ENCODE measurements around the gene NECTIN2. TPM values are rescaled to one million over a fixed set of nuclear protein-coding genes. Genes with fewer than 3 reads are reported as not detected.

Gene NECTIN2
- total and polyA plus RNA-seq, 9 donors = 38.4 to 61.8 (median 53.4) TPM

DNA sequence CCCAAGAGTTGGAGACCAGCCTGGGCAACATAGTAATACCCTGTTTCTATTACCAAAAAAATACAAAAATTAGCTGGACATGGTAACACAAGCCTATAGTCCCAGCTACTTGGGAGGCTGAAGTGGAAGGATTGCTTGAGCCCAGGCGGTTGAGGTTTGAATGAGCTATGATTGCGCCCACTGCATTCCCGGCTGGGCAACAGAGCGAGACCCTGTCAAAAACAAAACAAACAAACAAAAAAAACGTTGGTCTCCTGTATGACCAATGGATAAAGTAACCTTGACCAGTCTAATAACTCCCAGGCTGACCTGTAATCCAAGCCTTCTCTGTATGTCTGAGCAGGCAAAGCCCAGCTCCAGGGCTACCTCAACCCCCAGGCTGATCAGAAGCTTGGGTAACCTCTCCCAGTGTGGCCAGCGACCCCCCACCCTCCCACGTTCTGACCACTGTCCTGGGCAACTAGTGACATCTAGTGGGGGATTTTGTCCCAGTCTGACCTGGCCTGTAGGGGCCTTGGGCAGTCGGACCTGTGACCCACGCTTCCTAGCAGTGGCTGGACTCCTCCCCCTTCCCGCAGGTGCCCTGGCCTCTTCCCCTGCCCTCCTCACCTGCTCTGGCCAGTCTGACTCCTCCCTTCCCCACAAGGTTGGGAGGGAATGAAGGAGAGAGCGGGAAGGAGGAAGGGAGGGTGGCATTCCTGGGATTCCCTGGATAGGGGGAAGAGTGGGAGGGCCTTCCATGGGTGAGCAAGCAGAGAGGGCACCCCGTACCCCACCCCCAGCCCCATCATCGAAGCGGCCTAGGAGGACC is 38.2 kb upstream of the NECTIN2 start:
- WGBS (ENCODE audit: insufficient coverage) = 55% methylated on average over 4 of the region's 14 CpGs
- Histone ChIP-seq H3K36me3 (ENCODE audit: control insufficient read depth, insufficient read depth, low read length) (peaks cover 13% of the 10 kb centered on the region), H3K27me3 (ENCODE audit: control insufficient read depth, insufficient read depth, low read length) (no peaks in the 10 kb centered on the region), H3K4me1 (ENCODE audit: control insufficient read depth, insufficient read depth, low read length) (peaks cover 43% of the 10 kb centered on the region), H3K27ac (ENCODE audit: low read length) (peak overlapping the region; percentile 88), H3K9me3 (replicated peaks; ENCODE audit: control insufficient read depth, low read depth, low read length) (no peaks in the 10 kb centered on the region), H3K4me3 (ENCODE audit: low read length) (no peak overlapping the region)
- peak; percentile 62 for DNase-seq

- Histone ChIP-seq H3K27me3 (ENCODE audit: control insufficient read depth, insufficient read depth, low read length) (no peaks in the 10 kb centered on the region), H3K9me3 (replicated peaks; ENCODE audit: control insufficient read depth, low read depth, low read length) (no peaks in the 10 kb centered on the region), H3K4me3 (ENCODE audit: low read length) (peak within 1 kb of the TSS; percentile 85), H3K27ac (ENCODE audit: low read length) (peak within 1 kb of the TSS; percentile 88), H3K4me1 (ENCODE audit: control insufficient read depth, insufficient read depth, low read length) (peaks cover 41% of the 10 kb centered on the region), H3K36me3 (ENCODE audit: control insufficient read depth, insufficient read depth, low read length) (peaks cover 21% of the 10 kb centered on the region)
- DNase-seq = peak; percentile 93
- under 1% methylated on average over 57 of the region's 59 CpGs for WGBS (ENCODE audit: insufficient coverage)
Observed at GRCh38 chr19:44808463-44809371, 37.4 kb upstream of the NECTIN2 start, which contains the start of gene BCAM. TSS of gene BCAM (plus strand) at chr19:44809103. CDS start at chr19:44809125, 22 bp downstream.

DNA sequence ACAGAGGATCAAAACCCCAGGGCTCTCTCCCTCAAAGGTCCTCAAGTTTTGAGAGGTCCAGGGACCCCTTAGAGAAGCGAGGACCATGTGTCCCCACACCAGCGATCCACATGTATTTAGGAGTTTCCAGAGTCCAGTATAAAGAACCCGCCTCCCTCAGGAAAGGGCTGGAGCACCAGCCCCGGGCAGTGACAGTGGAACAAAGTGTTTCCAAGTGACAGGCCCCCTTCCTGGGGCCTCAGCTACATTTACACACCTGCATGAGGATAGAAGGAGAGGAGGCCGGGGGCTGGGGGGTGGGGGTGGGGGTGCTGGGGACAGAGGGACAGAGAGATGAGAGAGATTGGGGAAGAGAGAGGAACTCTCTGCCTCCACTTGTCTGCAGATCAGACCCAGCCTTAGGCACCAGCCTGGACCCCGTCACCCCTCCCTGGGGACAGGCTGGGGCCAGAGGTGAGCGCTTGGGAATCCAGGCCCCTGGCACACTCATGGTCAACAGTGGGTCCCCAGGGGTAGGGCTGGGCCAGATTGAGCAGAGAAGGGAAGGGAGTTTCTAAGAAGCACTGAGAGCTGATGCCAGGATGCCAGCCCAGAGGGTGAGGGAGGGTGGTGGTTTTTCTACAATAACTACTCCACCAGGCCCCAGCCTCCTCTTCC is 36.4 kb upstream of the NECTIN2 start:
- peak overlapping the region; percentile 85 for H3K4me3 ChIP-seq (ENCODE audit: low read length)
- peak; percentile 33 for DNase-seq
- no peaks in the 10 kb centered on the region for H3K27me3 ChIP-seq (ENCODE audit: control insufficient read depth, insufficient read depth, low read length)
- peaks cover 31% of the 10 kb centered on the region for H3K36me3 ChIP-seq (ENCODE audit: control insufficient read depth, insufficient read depth, low read length)
- WGBS (ENCODE audit: insufficient coverage) = 80% methylated on average over 1 of the region's 7 CpGs
- H3K27ac ChIP-seq (ENCODE audit: low read length) = peak overlapping the region; percentile 67
- no peaks in the 10 kb centered on the region for H3K9me3 ChIP-seq (replicated peaks; ENCODE audit: control insufficient read depth, low read depth, low read length)
- peaks cover 45% of the 10 kb centered on the region for H3K4me1 ChIP-seq (ENCODE audit: control insufficient read depth, insufficient read depth, low read length)

- Histone ChIP-seq H3K27ac (ENCODE audit: low read length) (no peak overlapping the region), H3K4me3 (ENCODE audit: low read length) (peak overlapping the region; percentile 85), H3K4me1 (ENCODE audit: control insufficient read depth, insufficient read depth, low read length) (peaks cover 52% of the 10 kb centered on the region), H3K27me3 (ENCODE audit: control insufficient read depth, insufficient read depth, low read length) (no peaks in the 10 kb centered on the region), H3K9me3 (replicated peaks; ENCODE audit: control insufficient read depth, low read depth, low read length) (no peaks in the 10 kb centered on the region), H3K36me3 (ENCODE audit: control insufficient read depth, insufficient read depth, low read length) (peaks cover 39% of the 10 kb centered on the region)
- 68% methylated on average over 4 of the region's 13 CpGs for WGBS (ENCODE audit: insufficient coverage)
- no peak for DNase-seq
Observed at GRCh38 chr19:44810234-44811121, 35.6 kb upstream of the NECTIN2 start.

GRCh38 chr19:44811122-44811419 is 35.0 kb upstream of the NECTIN2 start:
- Histone ChIP-seq H3K36me3 (ENCODE audit: control insufficient read depth, insufficient read depth, low read length) (peaks cover 42% of the 10 kb centered on the region), H3K27me3 (ENCODE audit: control insufficient read depth, insufficient read depth, low read length) (no peaks in the 10 kb centered on the region), H3K9me3 (replicated peaks; ENCODE audit: control insufficient read depth, low read depth, low read length) (no peaks in the 10 kb centered on the region), H3K27ac (ENCODE audit: low read length) (no peak overlapping the region), H3K4me3 (ENCODE audit: low read length) (no peak overlapping the region), H3K4me1 (ENCODE audit: control insufficient read depth, insufficient read depth, low read length) (peaks cover 58% of the 10 kb centered on the region)
- DNase-seq = no peak
- 87% methylated on average over 6 of the region's 7 CpGs for WGBS (ENCODE audit: insufficient coverage)

DNA sequence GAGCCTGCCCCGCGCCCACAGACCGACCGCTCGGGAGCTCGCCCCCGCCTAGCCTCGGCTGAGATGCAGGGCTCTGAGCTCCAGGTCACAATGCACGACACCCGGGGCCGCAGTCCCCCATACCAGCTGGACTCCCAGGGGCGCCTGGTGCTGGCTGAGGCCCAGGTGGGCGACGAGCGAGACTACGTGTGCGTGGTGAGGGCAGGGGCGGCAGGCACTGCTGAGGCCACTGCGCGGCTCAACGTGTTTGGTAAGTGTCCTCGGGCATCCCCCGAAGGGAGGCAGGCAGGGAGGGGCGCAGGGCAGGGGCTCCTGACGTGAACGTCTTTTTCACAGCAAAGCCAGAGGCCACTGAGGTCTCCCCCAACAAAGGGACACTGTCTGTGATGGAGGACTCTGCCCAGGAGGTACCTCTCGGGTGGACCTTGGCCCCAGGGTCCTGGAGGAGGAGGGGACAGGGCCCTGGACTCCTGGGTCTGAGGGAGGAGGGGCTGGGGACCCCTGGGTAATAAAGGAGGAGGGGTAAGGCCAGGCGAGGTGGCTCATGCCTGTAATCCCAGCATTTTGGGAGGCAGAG is 33.9 kb upstream of the NECTIN2 start:
- H3K9me3 ChIP-seq (replicated peaks; ENCODE audit: control insufficient read depth, low read depth, low read length) = no peaks in the 10 kb centered on the region
- 85% methylated on average over 28 of the region's 28 CpGs for WGBS (ENCODE audit: insufficient coverage)
- H3K27ac ChIP-seq (ENCODE audit: low read length) = no peak overlapping the region
- H3K27me3 ChIP-seq (ENCODE audit: control insufficient read depth, insufficient read depth, low read length) = no peaks in the 10 kb centered on the region
- peaks cover 45% of the 10 kb centered on the region for H3K36me3 ChIP-seq (ENCODE audit: control insufficient read depth, insufficient read depth, low read length)
- DNase-seq = no peak
- H3K4me1 ChIP-seq (ENCODE audit: control insufficient read depth, insufficient read depth, low read length) = peaks cover 66% of the 10 kb centered on the region
- no peak overlapping the region for H3K4me3 ChIP-seq (ENCODE audit: low read length)

DNA sequence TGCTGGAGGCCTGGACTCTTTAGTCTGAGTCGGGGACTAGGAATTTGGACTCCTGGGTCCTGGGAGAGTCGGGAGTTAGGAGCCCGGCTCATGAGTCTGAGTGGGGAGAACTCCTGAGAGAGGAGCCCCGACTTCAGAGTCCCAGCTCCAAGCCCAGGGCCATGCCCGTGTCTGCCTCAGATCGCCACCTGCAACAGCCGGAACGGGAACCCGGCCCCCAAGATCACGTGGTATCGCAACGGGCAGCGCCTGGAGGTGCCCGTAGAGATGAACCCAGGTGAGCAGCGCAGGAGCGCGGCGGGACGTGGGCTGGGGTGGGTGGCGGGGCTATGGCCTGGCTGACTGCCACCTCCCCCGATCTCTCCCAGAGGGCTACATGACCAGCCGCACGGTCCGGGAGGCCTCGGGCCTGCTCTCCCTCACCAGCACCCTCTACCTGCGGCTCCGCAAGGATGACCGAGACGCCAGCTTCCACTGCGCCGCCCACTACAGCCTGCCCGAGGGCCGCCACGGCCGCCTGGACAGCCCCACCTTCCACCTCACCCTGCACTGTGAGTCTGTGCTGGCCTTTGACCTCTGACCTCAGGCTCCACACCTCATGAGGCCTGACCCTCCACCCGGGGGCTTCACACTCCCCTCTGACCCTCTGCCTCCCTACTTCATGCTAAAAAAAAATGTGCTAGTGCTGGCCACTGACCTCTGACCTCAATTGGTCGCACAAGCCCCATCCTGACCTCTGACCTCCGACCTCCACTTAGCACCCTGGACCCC is 32.8 kb upstream of the NECTIN2 start:
- Histone ChIP-seq H3K36me3 (ENCODE audit: control insufficient read depth, insufficient read depth, low read length) (peaks cover 50% of the 10 kb centered on the region), H3K4me3 (ENCODE audit: low read length) (no peak overlapping the region), H3K4me1 (ENCODE audit: control insufficient read depth, insufficient read depth, low read length) (peaks cover 63% of the 10 kb centered on the region), H3K9me3 (replicated peaks; ENCODE audit: control insufficient read depth, low read depth, low read length) (no peaks in the 10 kb centered on the region), H3K27me3 (ENCODE audit: control insufficient read depth, insufficient read depth, low read length) (no peaks in the 10 kb centered on the region), H3K27ac (ENCODE audit: low read length) (no peak overlapping the region)
- 78% methylated on average over 38 of the region's 38 CpGs for WGBS (ENCODE audit: insufficient coverage)
- DNase-seq = no peak

DNA sequence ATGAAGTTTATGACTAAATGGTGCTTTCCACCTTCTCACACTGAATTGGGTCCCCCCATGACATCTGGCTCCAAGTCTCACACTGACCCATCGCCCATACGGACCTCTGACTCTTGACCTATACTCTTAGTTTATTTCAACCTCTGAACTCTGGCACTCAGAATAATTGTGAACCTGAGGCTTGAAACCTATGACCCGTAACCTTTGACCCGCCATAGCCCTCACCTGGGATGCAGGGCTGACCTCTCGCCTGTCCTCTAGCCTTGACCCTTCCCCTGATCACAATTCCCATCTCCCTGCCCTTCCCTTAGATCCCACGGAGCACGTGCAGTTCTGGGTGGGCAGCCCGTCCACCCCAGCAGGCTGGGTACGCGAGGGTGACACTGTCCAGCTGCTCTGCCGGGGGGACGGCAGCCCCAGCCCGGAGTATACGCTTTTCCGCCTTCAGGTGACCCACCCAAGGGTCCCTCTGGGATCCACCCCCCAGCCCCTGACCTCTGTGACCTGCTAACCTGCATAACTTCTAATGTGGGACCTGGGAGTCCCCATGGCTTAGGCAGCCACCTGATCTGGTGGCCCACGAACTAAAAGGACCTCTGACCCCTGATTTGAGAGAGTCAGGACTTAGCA is 32.1 kb upstream of the NECTIN2 start:
- H3K4me3 ChIP-seq (ENCODE audit: low read length) = no peak overlapping the region
- H3K9me3 ChIP-seq (replicated peaks; ENCODE audit: control insufficient read depth, low read depth, low read length) = no peaks in the 10 kb centered on the region
- H3K36me3 ChIP-seq (ENCODE audit: control insufficient read depth, insufficient read depth, low read length) = peaks cover 57% of the 10 kb centered on the region
- 84% methylated on average over 14 of the region's 16 CpGs for WGBS (ENCODE audit: insufficient coverage)
- no peak overlapping the region for H3K27ac ChIP-seq (ENCODE audit: low read length)
- H3K4me1 ChIP-seq (ENCODE audit: control insufficient read depth, insufficient read depth, low read length) = peaks cover 64% of the 10 kb centered on the region
- H3K27me3 ChIP-seq (ENCODE audit: control insufficient read depth, insufficient read depth, low read length) = no peaks in the 10 kb centered on the region
- no peak for DNase-seq

All from muscle of leg (tissue), 11 donors.